ENCODE measurements around the gene POU2F2. TPM values are rescaled to one million over a fixed set of nuclear protein-coding genes. Genes with fewer than 3 reads are reported as not detected.

POU2F2 gene
- total RNA-seq (10 to 100 TPM; 22.7 to 67.4 (median 45.4) TPM), polyA plus RNA-seq (10 to 100 TPM; 22.3 to 48.5 (median 33.3) TPM)
- long read RNA-seq, donor 1, partial matches to known transcripts = 0 of 2 reads
- long read RNA-seq, donor 1, other reads (novel, unspliced or antisense) = 0 of 2 reads
- long read RNA-seq, donor 2, partial matches to known transcripts = 0 of 3 reads
- long read RNA-seq, donor 2, other reads (novel, unspliced or antisense) = 0 of 3 reads

- 2 to 9% (median 4%) methylated on average over 7 to 16 of the region's 16 CpGs for WGBS, 5 donors
- no peak for TF ChIP-seq CTCF (IDR thresholded peaks at IDR 0.05 in 8 of 11, conservative IDR thresholded peaks at IDR 0.05 in 3 of 11)
- TF ChIP-seq POLR2AphosphoS5 (IDR thresholded peaks at IDR 0.05) = peak; percentile 84 to 90 (median 87)
- peak in 1 of 3 donors; percentile 31 for TF ChIP-seq POLR2A (IDR thresholded peaks at IDR 0.05)
- intact Hi-C loops (cut with DNase I; ENCODE audit: low total_unique reads) = loop anchor here (5.0 to 10.0 kb wide), 3 partner anchors 53 to 170 kb away; partner anchors contain the start of genes PAFAH1B3 and PRR19
- Histone ChIP-seq H3K36me3 (peaks cover 0 to 8% (median 0%) of the 10 kb centered on the region in 6 donors), H3K4me3 (peak within 1 kb of the TSS; percentile 54 to 90 (median 56)), H3K9me3 (no peaks in the 10 kb centered on the region), H3K27ac (peak within 1 kb of the TSS; percentile 32 to 92 (median 76)), H3K27me3 (replicated peaks in 1 of 7) (peaks cover 0 to 30% (median 5%) of the 10 kb centered on the region in 7 donors), H3K4me1 (peaks cover 12 to 95% (median 58%) of the 10 kb centered on the region in 6 donors)
- peak; percentile 96 for DNase-seq
These were observed at the start of gene POU2F2 for GRCh38 chr19:42132030-42132628. POU2F2 (minus strand) TSS chr19:42132446; CDS start chr19:42132411, 35 bp downstream.

GRCh38 chr19:42178791-42179674, 46.8 kb upstream of the POU2F2 start:
- peaks cover 0 to 72% (median 60%) of the 10 kb centered on the region in 7 donors for H3K27me3 ChIP-seq (replicated peaks in 1 of 7)
- TF ChIP-seq POLR2A (IDR thresholded peaks at IDR 0.05) (no peak), CTCF (IDR thresholded peaks at IDR 0.05 in 8 of 11, conservative IDR thresholded peaks at IDR 0.05 in 3 of 11) (peak in 5 of 11 experiments; percentile 15 to 52 (median 34))
- 9 to 20% (median 12%) methylated on average over 13 of the region's 13 CpGs for WGBS, 5 donors
- intact Hi-C loops (cut with DNase I; ENCODE audit: low total_unique reads) = no loop called here
- H3K27ac ChIP-seq = no peak overlapping the region
- H3K36me3 ChIP-seq = no peaks in the 10 kb centered on the region
- H3K4me1 ChIP-seq = peaks cover 2 to 58% (median 36%) of the 10 kb centered on the region in 6 donors
- H3K9me3 ChIP-seq = no peaks in the 10 kb centered on the region
- H3K4me3 ChIP-seq = no peak overlapping the region
- no peak for DNase-seq

GRCh38 chr19:42177686-42178019, 45.4 kb upstream of the POU2F2 start:
- intact Hi-C loops (cut with DNase I; ENCODE audit: low total_unique reads) = no loop called here
- peak overlapping the region in 1 of 8 donors; percentile 75 for H3K4me3 ChIP-seq
- H3K9me3 ChIP-seq = no peaks in the 10 kb centered on the region
- H3K36me3 ChIP-seq = no peaks in the 10 kb centered on the region
- no peak overlapping the region for H3K27ac ChIP-seq
- peaks cover 2 to 45% (median 29%) of the 10 kb centered on the region in 6 donors for H3K4me1 ChIP-seq
- no peak for DNase-seq
- TF ChIP-seq POLR2AphosphoS5 (IDR thresholded peaks at IDR 0.05) (no peak), POLR2A (IDR thresholded peaks at IDR 0.05) (no peak), CTCF (IDR thresholded peaks at IDR 0.05 in 8 of 11, conservative IDR thresholded peaks at IDR 0.05 in 3 of 11) (no peak)
- peaks cover 0 to 84% (median 60%) of the 10 kb centered on the region in 7 donors for H3K27me3 ChIP-seq (replicated peaks in 1 of 7)
- 27 to 40% (median 35%) methylated on average over 3 of the region's 3 CpGs for WGBS, 5 donors
